A549 (cell line): Measurements from ENCODE around the gene LGR5. TPM values are rescaled to one million over a fixed set of nuclear protein-coding genes. Genes with fewer than 3 reads are reported as not detected.

Experiments
- ATAC-seq, 2 experiments: fragments of 200-7000 bp in 1 of 2; fragments of >200 bp in 1 of 2; cut with Nextera tagmentation in 1 of 2; cut with Tn5 transposase in 1 of 2; 3 replicates each; pipeline versions ENCODE4 v1.8.0 to v1.9.1; 2018 to 2020; ENCODE audit warnings: mild to moderate bottlenecking in 1 of 2, moderate library complexity in 1 of 2
- CTCF ChIA-PET: fragments of 300-600 bp; sonication (Branson Sonifier 250); formaldehyde crosslinking; extraction: SDS; loops from one replicate; lab custom pipeline; 2021; ENCODE audit warnings: antibody characterized with exemption, inconsistent platforms; lab: Yijun Ruan, JAX
- POLR2A ChIA-PET: fragments of 350-600 bp; formaldehyde crosslinking; extraction: SDS; loops from one replicate; lab custom pipeline; 2021; ENCODE audit warnings: antibody characterized with exemption, inconsistent platforms; lab: Yijun Ruan, JAX
- DNase-seq, 2 experiments: peaks; one replicate each; pipeline versions ENCODE4 v3.0.0 to v3.0.0-alpha.2; 2011 to 2016; ENCODE audit warnings: low read depth in 1 of 2, low spot score in 1 of 2
- FAIRE-seq: peaks from 2 replicates; lab custom pipeline; 2011; peaks lifted over from hg19 to GRCh38; lab: Jason Lieb, UNC
- H3K27ac ChIP-seq, 2 experiments: fragments of >200 bp; sonication (Bioruptor Twin); formaldehyde crosslinking; 3 replicates each; pipeline ENCODE4 v1.5.1; 2016 to 2017
- H3K4me1 ChIP-seq: fragments of >200 bp; sonication (Bioruptor Twin); formaldehyde crosslinking; 3 replicates; pipeline ENCODE4 v1.6.1; 2016
- H3K4me2 ChIP-seq: fragments of >200 bp; sonication (Bioruptor Twin); formaldehyde crosslinking; 3 replicates; pipeline ENCODE4 v1.6.1; 2016
- H3K4me3 ChIP-seq: fragments of >200 bp; sonication (Bioruptor Twin); formaldehyde crosslinking; 3 replicates; pipeline ENCODE4 v1.5.1; 2016
- H3K9me3 ChIP-seq: fragments of >200 bp; sonication (Bioruptor Twin); formaldehyde crosslinking; 3 replicates; pipeline ENCODE4 v1.6.1; 2016
- ATOH8 ChIP-seq: fragments of 250-450 bp; sonication (Bioruptor Pico); IDR thresholded peaks from 2 replicates; pipeline ENCODE4 v1.5.0; 2020; ENCODE audit warnings: low read depth, mild to moderate bottlenecking, moderate library complexity
- CBX2 ChIP-seq: fragments of 200-600 bp; sonication (generic); IDR thresholded peaks from 2 replicates; pipeline ENCODE4 v1.6.1; 2016; ENCODE audit warnings: low read depth, mild to moderate bottlenecking, borderline replicate concordance
- CBX8 ChIP-seq: fragments of 200-600 bp; sonication (generic); IDR thresholded peaks from 2 replicates; pipeline ENCODE4 v1.6.1; 2016
- CHD2 ChIP-seq: fragments of 150-350 bp; IDR thresholded peaks from 2 replicates; pipeline ENCODE4 v1.6.1; 2014; ENCODE audit warnings: low read length; ENCODE audit not compliant: partially characterized antibody
- EHF ChIP-seq: fragments of 250-450 bp; sonication (Bioruptor Pico); IDR thresholded peaks from 2 replicates; pipeline ENCODE4 v1.5.0; 2020; ENCODE audit warnings: mild to moderate bottlenecking
- ELK1 ChIP-seq: fragments of 150-350 bp; IDR thresholded peaks from 2 replicates; pipeline ENCODE4 v1.6.1; 2014; ENCODE audit warnings: low read depth, mild to moderate bottlenecking, low read length
- EP300 ChIP-seq, 2 experiments: fragments of >200 bp; sonication (Bioruptor Twin); formaldehyde crosslinking; IDR thresholded peaks; 2 replicates in 1 of 2; 3 replicates in 1 of 2; pipeline ENCODE4 v1.6.1; 2016 to 2017
- FOSB ChIP-seq: fragments of 250-450 bp; sonication (Bioruptor Pico); IDR thresholded peaks from 2 replicates; pipeline ENCODE4 v1.5.0; 2020; ENCODE audit warnings: mild to moderate bottlenecking, moderate library complexity
- GATA3 ChIP-seq: IDR thresholded peaks from 2 replicates; pipeline ENCODE4 v1.6.1; 2012; ENCODE audit warnings: borderline replicate concordance
- HEYL ChIP-seq: fragments of 250-450 bp; sonication (Bioruptor Pico); IDR thresholded peaks from 2 replicates; pipeline ENCODE4 v1.8.0; 2021; ENCODE audit warnings: mild to moderate bottlenecking, moderate library complexity
- HOXA7 ChIP-seq: fragments of 250-450 bp; sonication (Bioruptor Pico); IDR thresholded peaks from 2 replicates; pipeline ENCODE4 v1.5.0; 2020; ENCODE audit warnings: mild to moderate bottlenecking, moderate library complexity
- HOXB13 ChIP-seq: fragments of 250-450 bp; sonication (Bioruptor Pico); IDR thresholded peaks from 2 replicates; pipeline ENCODE4 v1.5.0; 2020; ENCODE audit warnings: low read depth, mild to moderate bottlenecking, moderate library complexity
- KDM5A ChIP-seq: fragments of 200-600 bp; sonication (generic); IDR thresholded peaks from 2 replicates; pipeline ENCODE4 v1.6.1; 2016; ENCODE audit warnings: antibody characterized with exemption, mild to moderate bottlenecking
- MAFK ChIP-seq: fragments of 450-650 bp; IDR thresholded peaks from 2 replicates; pipeline ENCODE4 v1.6.1; 2014; ENCODE audit not compliant: partially characterized antibody
- NFE2L2 ChIP-seq: fragments of 150-350 bp; conservative IDR thresholded peaks from 2 replicates; pipeline ENCODE4 v1.6.1; 2014; ENCODE audit warnings: low read length
- NPAS2 ChIP-seq: fragments of 250-450 bp; sonication (Bioruptor Pico); IDR thresholded peaks from 2 replicates; pipeline ENCODE4 v1.8.0; 2022; ENCODE audit warnings: mild to moderate bottlenecking, moderate library complexity, borderline replicate concordance
- PHF8 ChIP-seq: fragments of 200-600 bp; sonication (generic); IDR thresholded peaks from 2 replicates; pipeline ENCODE4 v1.6.1; 2016; ENCODE audit warnings: low read depth, mild to moderate bottlenecking, antibody characterized with exemption, moderate library complexity, borderline replicate concordance
- POLR2A ChIP-seq: IDR thresholded peaks from 2 replicates; pipeline ENCODE4 v1.6.1; 2012; ENCODE audit warnings: mild to moderate bottlenecking, low read length
- POLR2AphosphoS2 ChIP-seq: conservative IDR thresholded peaks from 2 replicates; pipeline ENCODE4 v1.6.1; 2012; ENCODE audit warnings: low read length, improper control_type of control experiment, inconsistent platforms
- RARB ChIP-seq: fragments of 250-450 bp; sonication (Bioruptor Pico); IDR thresholded peaks from 2 replicates; pipeline ENCODE4 v1.8.0; 2021; ENCODE audit warnings: mild to moderate bottlenecking, moderate library complexity
- REST ChIP-seq: fragments of 200-600 bp; sonication (generic); IDR thresholded peaks from 2 replicates; pipeline ENCODE4 v1.6.1; 2016; ENCODE audit warnings: antibody characterized with exemption, mild to moderate bottlenecking, moderate library complexity
- SMC3 ChIP-seq: fragments of >200 bp; sonication (Bioruptor Twin); formaldehyde crosslinking; IDR thresholded peaks from 3 replicates; pipeline ENCODE4 v1.6.1; 2018; ENCODE audit warnings: inconsistent platforms
- TP53 ChIP-seq: fragments of 250-450 bp; sonication (Bioruptor Pico); IDR thresholded peaks from 2 replicates; pipeline ENCODE4 v1.5.0; 2021; ENCODE audit warnings: mild to moderate bottlenecking, moderate library complexity
- USF2 ChIP-seq: fragments of 450-650 bp; IDR thresholded peaks from 2 replicates; pipeline ENCODE4 v1.6.1; 2014; ENCODE audit warnings: antibody characterized with exemption
- ZFP36 ChIP-seq: fragments of 450-650 bp; IDR thresholded peaks from 2 replicates; pipeline ENCODE4 v1.6.1; 2014; ENCODE audit warnings: borderline replicate concordance; ENCODE audit not compliant: partially characterized antibody
- WGBS: methylation state at CpG from one replicate; pipeline ENCODE4 v1.1.6; 2017; ENCODE audit errors: missing lambda C conversion rate; 5-methylcytosine and 5-hydroxymethylcytosine counted together
- polyA plus RNA-seq, 4 experiments: library from polyadenylated mRNA; depleted of rRNA in 3 of 4; stranded (reverse); fragments of >200 nt; fragmentation: RNase III in 1 of 4; extraction: RNeasy Plus Mini Kit Qiagen cat#74134 plus additional on column Dnase treatment in 1 of 4; gene quantifications; 2 replicates in 3 of 4; 3 replicates in 1 of 4; pipeline ENCODE4 v1.2.3, GENCODE V29; 2011 to 2017

The LGR5 gene
- polyA plus RNA-seq, 2 of the 4 experiments (the other 2 are of a cell fraction), result not detected

- no peak for TF ChIP-seq REST
- TF ChIP-seq, all 56 proteins: peak for 0
Observed at GRCh38 chr12:71432936-71433335, 6.7 kb upstream of the LGR5 start (continued).

GRCh38 chr12:71436696-71437095, 2.9 kb upstream of the LGR5 start:
- FAIRE-seq (no peak), DNase-seq (no peak)
- CTCF ChIA-PET, result interaction anchor here (1.1 kb wide), 1 partner anchor 44 kb away, joined by 3 read pairs; no protein-coding TSS in a partner anchor
- no peak for TF ChIP-seq EP300 (IDR thresholded peaks at IDR 0.05)
- TF ChIP-seq POLR2AphosphoS2, result no peak
- no peak for TF ChIP-seq HOXA7 (CRISPR knock-in tag)
- TF ChIP-seq ATOH8 (CRISPR knock-in tag), result no peak
- no peak for TF ChIP-seq TP53 (CRISPR knock-in tag)
- TF ChIP-seq CBX8, result no peak
- no peak for TF ChIP-seq USF2
- no peak for TF ChIP-seq GATA3
- TF ChIP-seq KDM5A, result no peak
- TF ChIP-seq HOXB13 (CRISPR knock-in tag), result no peak
- TF ChIP-seq ZFP36, result no peak
- no peak for TF ChIP-seq HEYL (CRISPR knock-in tag)
- no peak for TF ChIP-seq EHF (CRISPR knock-in tag)
- no peak for TF ChIP-seq NFE2L2
- TF ChIP-seq, all 56 proteins: peak for 0
- no peak overlapping the region for H3K27ac ChIP-seq
- ATAC-seq, result no peak
- POLR2A ChIA-PET, result no interaction called here
- no peak overlapping the region for H3K4me3 ChIP-seq
- peaks cover 21% of the 10 kb centered on the region for H3K4me1 ChIP-seq
- no peak overlapping the region for H3K4me2 ChIP-seq
- H3K9me3 ChIP-seq, result peaks cover 27% of the 10 kb centered on the region

GRCh38 chr12:71438670-71439361, 782 bp upstream of the LGR5 start:
- WGBS, result 10% methylated on average over 17 of the region's 17 CpGs
- ATAC-seq, result peak in 1 of 2 experiments; percentile 46; a peak in 3 of 6 replicates
- Histone ChIP-seq H3K27ac (no peak overlapping the region), H3K4me1 (peaks cover 21% of the 10 kb centered on the region), H3K9me3 (peaks cover 27% of the 10 kb centered on the region), H3K4me3 (peak overlapping the region; percentile 39), H3K4me2 (peak overlapping the region; percentile 98)
- CTCF ChIA-PET, result interaction anchor here (1.3 kb wide), 1 partner anchor 23 kb away, joined by 3 read pairs; no protein-coding TSS in a partner anchor
- no peak for FAIRE-seq
- DNase-seq, result peak in 1 of 2 experiments; percentile 6
- POLR2A ChIA-PET, result no interaction called here
- TF ChIP-seq POLR2A (no peak), RARB (CRISPR knock-in tag) (no peak), USF2 (no peak), ELK1 (no peak), NFE2L2 (no peak), FOSB (CRISPR knock-in tag) (no peak), MAFK (no peak), SMC3 (no peak), ATOH8 (CRISPR knock-in tag) (no peak), NPAS2 (CRISPR knock-in tag) (no peak), PHF8 (no peak), POLR2AphosphoS2 (no peak), CBX2 (no peak), CHD2 (no peak)
